NCI-H1105 (cell line): ENCODE measurements around the gene PIGR.

Experiments
- DNase-seq: peaks from one replicate; lab custom pipeline; 2025; lab: John Stamatoyannopoulos, UW

Gene PIGR

DNA sequence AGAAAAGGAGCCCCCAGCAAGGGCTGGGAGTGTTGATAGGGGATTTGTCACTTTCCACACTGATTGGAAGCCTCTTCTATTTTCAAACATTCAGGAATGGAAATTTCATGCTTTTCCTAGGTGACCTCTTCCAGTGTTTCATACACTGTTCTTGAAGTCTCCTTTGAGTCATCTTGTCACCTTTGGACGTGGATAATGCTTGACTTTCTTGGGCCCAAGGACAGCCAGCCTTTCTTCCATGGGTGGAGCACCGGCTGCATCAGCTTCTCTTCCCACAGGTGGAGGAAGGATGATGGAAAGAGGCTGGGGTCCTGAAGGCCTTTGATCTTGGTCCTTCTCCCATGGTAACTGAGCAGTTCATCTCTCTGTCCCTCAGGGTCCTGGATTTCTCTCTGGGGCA is 11.9 kb upstream of the PIGR start:
- no peak for DNase-seq

- no peak for DNase-seq
Measured at GRCh38 chr1:206957639-206958038, 11.4 kb upstream of the PIGR start.

GRCh38 chr1:206955476-206956451 is 9.5 kb upstream of the PIGR start:
- no peak for DNase-seq

GRCh38 chr1:206954459-206955342 is 8.4 kb upstream of the PIGR start:
- DNase-seq: no peak

DNA sequence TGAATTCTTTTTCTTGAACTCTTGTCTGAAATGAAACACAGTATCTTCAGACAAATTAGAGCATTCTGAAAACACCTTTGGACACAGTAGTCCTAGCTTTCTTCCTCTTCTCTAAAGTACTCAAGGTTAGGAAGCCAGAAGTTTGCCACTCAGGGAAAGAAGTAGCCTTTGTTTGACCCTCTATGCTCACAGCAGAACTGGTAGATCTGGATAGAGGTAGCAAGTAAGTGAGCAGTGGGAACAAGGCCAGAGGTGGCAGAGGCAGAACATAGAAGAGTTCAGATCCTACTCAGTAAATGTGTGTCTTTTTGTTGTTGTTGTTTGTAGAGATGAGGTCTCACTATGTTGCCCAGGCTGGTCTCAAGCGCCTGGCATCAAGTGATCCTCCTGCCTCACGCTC is 7.4 kb upstream of the PIGR start:
- no peak for DNase-seq

DNA sequence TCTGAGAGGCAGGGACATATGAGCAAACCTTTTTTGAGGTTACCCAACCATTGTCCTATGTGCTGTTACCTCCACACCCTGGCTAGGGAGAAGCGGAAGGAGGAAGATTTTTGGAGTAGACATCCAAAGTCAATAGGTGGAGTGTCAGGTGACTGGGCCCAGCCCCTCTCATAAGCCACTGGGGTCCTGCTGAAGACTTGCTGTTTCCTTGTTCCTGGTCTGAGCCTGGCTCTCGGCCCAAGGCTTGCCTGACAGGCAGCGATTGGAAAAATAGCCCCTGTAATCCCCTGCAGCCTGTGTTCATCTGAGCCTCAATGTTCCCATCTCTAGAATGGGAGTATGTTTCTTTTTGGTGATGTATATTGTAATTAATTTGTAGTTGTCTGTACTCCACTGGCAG is 6.9 kb upstream of the PIGR start:
- DNase-seq: no peak

- DNase-seq: no peak
Measured at GRCh38 chr1:206952171-206952570, 5.9 kb upstream of the PIGR start.

DNA sequence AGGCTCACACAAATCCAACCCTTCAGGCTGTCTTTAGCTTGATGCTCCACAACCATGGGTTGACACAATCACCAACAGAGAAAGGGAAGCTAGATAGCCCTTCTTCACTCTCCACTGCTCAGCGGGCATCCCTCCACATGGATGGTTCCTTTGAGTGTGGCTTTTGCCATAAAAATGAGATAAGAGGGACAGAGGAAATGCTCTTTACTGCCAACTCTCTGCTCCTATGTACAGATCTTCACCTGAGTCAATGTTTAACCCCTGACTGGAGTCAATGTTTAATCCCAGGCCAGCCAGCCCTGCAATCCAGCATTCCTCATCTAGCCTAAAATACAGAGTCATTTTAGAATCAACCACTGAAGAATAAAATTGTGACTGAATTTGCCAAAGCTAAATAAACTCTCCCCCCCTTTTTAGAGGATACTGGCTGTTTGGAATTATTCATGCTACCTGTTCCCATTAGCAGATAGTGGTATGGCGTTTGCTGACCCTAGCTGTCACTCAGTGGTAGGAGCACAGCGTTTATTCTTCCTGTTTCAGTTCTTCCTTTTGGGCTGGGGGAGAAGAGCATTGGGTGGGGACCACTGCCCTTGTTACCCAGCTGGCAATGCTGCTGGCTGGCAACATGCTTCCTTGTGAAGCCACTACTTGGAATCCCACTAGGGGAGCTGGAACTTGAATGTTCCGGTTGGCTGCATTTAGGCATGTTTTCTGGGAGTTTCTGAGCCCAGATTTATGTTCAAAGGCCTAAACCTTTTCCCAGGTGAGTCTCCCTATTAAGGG is 5.2 kb upstream of the PIGR start:
- DNase-seq: no peak

- DNase-seq: no peak
Measured at GRCh38 chr1:206949641-206950040, 3.4 kb upstream of the PIGR start.

DNA sequence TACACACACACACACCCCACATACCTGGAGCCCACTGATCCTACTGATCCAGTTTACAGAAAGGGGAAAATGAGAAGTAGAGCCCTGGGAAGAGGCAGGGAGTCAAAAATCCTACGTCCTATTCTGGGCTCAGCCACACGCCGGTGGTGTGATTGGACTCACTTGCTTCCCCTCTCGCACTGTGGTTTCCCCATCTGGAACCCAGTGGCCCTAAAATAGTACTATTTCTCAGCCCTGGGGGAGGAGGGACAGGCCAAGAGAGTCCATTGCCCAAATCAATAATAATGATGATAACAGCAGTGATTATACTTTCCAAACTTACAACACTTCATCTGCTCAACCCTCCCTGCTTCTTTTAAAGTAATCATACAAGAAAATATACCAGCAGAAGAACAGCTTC is 2.9 kb upstream of the PIGR start:
- DNase-seq: no peak

DNA sequence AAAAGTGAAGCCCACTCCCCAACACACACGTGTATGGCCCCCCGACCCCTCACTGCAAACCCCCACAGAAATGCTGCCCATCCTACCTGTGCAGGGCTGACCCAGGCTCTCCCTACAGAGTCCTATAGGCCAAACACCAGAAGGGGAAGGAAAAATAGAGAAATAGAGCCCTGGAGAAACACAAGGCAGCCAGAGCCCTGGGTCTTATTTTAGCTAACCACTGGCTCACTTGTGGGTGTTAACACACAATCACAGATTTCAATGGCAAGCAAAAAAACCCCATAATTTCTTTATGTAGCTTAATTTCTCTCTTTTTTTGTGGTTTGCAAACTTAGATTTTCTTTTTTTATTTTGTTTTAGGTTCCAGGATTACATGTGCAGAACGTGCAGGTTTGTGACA is 989 bp upstream of the PIGR start:
- no peak for DNase-seq

DNA sequence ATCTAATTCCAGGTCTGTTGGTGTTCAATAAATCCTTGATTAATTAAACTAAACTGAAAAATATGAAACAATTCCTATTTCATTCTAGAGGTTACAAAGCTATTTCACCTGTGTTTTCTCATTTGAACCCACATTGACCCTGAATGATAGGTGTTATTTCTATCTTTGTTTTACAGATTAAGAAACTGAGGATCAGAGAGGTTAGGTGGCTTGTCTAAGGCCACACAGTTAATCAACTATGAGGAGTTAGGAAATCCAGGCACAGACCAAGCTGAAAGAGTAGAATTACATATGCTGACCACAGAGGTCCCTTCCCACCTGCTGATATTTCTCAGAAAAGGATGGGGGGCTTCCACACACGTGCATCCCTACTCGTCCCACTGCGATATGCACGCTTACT is 487 bp downstream of the PIGR start:
- no peak for DNase-seq

DNA sequence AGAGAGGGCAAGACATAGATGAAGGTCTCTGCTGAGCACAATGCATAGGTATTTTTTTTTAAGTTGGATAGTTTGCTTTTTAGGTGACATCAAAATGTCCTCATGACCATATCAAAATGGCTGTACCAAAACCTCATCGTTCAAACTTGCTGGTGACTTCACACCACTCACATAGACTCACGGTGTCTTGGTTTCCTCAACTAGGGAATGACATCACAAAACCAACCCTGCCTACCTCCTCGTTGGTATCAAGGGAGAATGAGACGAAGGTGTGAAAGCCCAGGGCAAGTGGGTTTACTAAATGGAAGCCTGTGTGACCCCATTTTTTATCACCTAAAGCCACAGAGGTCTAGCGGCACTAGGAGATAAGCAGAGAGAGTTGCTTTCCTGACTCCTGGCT is 1.6 kb downstream of the PIGR start:
- DNase-seq: no peak

DNA sequence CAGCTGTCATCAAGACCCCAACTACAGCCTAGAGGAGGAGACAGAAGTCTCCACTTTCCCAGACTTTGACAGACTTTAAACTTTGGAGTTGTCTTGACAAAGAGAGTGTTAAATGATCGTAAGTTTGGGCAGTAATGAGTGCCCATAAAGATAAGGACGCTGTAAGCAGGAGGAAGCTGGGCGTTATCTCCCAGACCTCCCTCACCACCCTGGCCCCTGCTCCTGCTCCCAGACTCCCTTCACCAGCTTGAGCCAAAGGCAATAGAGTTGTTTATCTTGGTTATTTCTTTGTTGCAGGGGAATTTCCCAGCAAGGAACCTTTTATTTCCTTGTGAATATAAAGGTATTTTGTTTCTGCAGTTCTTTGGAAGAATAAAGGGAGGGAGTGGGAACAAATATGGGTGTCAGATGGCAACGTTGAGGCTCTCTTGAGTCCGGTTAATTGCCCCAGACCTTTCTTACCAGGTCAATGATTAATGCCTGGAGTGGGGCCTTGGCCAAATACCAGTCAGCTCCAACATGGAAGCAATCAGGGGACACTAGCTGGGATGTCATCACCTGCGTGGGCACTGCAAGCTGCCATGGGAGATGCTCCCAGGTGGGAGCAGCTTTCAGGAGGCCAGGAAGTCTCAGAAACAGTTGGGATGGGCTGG is 4.4 kb downstream of the PIGR start:
- DNase-seq: no peak

- no peak for DNase-seq
Measured at GRCh38 chr1:206940588-206940936, 5.7 kb downstream of the PIGR start.

DNA sequence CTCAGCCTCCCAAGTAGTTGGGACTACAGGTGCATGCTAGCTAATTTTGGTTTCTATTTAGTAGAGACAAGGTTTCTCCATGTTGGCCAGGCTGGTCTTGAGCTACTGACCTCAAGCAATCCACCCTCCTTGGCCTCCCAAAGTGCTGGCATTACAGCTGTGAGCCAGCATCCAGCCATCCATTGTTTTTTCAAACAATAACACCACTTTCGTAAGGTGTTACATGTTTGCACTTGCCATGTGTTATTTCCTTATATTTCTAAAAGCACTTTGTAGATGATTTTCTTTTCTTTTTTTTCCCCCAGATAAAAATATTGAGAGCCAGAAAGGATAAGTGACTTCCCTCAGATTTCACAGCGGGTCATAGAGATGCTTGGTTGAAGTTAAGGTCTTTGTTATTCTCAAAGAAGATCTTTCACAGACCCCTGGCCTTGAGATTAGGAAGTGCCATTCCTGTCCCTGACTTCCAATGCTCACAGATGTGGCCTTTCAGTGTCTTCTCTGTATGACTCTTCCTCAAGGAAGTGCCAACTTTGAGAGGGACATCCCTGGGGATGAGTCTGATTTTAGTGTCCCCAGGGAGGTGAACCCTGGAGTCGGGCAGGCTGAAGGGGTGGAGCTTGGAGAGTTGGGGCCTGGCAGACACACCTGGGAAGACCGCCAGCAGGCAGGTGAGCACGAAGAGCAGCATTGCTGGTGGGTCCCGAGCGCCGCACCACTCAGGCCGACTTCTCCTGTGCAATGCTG is 6.3 kb downstream of the PIGR start:
- no peak for DNase-seq

GRCh38 chr1:206939131-206939530 is 7.1 kb downstream of the PIGR start:
- no peak for DNase-seq

DNA sequence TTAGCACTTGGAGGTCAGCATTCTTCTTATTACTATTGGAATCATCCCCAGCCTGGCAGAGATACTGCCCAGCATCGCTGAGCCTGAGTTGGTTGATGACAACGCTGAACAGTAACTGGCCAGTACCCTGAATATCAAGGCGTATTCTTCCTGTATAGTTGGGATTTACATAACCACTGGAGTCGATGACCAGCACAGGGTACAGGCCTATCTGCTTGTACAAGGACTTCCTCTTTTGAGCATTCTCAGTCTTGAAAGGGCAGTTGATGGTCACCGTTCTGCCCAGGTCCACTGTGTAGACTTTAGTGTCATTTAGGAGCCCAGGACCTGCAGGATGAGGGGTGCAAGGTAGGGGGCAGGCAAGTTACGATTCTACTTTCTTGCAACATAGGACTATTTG is 8.8 kb downstream of the PIGR start:
- DNase-seq: no peak

DNA sequence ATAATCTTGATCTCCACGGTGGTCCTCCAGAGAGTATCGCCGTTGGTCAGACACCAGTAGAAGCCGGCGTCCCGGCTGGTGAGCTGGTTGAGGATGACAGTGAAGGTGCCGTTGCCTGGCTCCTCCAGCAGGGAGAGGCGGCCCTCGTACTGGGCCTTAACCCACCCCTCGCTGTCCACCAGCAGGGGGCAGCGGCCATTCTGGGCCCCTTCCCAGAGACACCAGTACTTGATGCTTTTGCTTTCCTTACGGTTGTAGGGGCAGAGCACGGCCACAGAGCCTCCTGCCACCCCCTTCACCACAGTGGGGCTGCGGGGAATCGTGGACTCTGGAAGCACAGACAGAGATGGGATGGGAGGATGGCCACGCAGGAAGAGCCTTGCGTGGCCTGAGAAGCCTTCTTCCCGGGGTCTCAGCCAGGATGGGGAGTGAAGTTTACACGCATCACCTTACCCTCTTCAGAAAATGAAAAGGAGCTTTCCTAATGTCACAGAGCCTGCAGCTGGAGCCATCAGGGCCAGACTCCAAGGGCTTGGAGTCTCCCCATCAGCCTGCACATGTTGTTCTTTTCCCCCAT is 10.7 kb downstream of the PIGR start:
- DNase-seq: no peak

GRCh38 chr1:206933333-206933945 is 12.8 kb downstream of the PIGR start:
- DNase-seq: no peak
